ENCODE results near the gene DISC1.
A peak's percentile ranks its signal among the peaks of the same experiment; 100 is the strongest.
"Not testable (repeated sequence)": the region's sequence is repeated elsewhere in the genome, so short reads cannot be mapped to it uniquely, and the experiment has no call there.

Gene DISC1

DNA sequence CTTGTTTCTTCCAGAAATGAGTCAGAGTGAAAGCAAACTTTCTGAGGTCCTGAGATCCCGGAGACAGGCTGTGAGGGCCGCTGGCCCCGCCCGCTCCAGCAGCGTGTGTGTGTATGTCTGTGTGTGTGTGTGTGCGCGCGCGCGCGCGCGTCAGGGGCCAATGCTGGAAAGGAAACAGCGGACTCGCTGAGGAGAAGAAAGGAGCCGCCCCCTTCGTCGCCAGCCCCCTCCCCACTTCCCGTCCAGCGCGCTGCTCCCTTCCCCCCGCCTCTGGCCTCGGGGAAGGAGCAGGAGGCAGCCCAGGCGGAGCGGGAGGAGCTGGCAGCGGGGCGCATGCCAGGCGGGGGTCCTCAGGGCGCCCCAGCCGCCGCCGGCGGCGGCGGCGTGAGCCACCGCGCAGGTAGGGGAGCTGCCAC lies at the start of gene DISC1:
Gene DISC1, plus strand, starts transcription at position 256 of the 416 bp plus-strand sequence. Its CDS starts 78 bp downstream, at position 334.
- peak; percentile 45 for DNase-seq

DNA sequence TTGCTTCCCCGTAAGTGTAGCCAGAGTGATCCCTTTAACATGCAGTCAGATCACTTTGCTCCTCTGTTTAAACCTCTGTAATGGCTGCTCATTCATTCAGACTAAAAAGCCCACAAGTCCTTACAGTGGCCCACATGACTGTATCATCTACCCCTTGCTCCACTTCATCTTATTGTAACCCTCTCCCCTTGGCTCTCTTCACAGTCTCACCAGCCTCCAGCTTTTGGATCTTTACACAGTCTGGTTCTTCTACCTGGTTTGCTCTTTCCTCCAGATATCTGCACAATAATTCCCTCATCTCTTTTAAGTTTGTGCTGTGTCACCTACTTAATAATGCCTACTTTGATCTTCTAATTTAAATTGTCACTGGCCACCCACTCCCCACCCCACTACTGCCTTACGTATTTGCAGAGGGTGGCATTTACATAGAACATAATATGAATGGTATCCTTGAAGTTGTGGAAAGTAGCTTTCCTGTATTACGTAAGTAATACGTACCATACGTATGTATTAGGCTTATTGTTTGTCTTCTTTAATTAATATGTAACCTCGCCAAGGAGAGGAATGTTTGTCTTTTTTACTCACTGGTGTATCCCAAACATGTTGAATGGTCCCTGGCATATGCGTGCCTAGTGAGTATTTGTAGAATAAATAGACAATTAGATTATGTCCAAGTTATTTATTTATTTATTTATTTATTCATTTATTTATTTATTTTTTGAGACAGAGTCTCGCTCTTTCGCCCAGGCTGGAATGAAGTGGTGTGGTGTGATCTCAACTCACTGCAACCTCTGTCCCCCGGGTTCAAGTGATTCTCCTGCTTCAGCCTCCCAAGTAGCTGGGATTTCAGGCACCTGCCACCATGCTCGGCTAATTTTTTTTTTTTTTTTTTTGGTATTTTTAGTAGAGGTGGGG lies 49.5 kb upstream of the DISC1 start:
- no peak for DNase-seq

GRCh38 chr1:231580874-231581273 lies 45.7 kb upstream of the DISC1 start:
- DNase-seq: no peak

- DNase-seq: no peak
Measured at GRCh38 chr1:231581859-231582258, 44.7 kb upstream of the DISC1 start.

DNA sequence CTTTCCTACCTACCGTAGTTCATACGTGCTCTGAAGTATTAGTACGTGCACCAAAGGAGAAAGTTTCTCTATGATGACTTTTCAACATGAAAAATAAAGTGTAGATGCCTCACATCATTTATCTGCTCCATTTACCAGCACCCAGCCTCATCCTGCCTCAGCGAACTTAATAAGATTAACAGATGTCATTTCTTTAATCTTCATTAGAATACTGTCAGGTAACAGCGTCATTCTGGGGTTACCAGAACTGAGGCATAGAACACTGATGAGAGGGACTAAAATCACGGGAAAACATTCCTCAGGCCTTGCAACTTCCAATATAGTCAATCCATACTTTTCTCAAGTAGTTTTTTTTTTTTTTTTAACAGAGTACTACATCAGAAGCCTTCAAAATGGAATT lies 43.2 kb upstream of the DISC1 start:
- no peak for DNase-seq

DNA sequence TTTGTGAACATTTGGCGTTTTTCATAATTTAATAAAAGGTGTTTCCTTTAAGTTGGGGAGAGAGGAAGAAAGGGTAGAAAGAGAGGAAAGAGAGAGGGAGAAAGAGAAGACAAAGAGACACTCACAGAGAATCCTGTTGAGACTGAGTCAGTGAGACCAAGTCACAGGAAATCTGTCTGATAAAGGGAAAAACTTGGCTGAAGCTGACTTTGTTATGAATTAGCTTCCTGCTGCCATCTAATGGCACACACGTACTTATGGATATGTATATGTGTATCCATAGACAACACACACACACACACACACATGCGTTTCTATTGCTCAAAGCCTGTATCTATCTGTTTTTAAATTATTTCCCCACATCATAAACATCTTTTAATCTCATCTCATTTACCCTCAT lies 42.5 kb upstream of the DISC1 start:
- DNase-seq: no peak

DNA sequence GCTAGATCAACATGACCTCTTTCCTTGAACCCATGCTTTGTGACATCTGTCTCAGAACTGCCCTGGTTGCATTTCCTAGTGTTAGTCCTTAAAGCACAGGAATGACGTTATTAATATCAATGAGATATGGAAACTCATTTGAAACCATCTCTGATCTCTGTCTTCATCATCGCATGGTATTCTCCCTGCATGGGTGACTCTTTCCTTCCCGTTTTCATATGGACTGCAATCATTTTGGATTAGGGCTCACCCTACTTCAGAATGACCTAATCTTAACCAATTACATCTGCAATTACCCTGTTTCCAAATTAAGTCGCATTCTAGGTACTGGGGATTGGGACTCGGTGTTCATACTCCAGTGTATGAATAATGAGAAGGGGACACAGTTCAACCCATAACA lies 41.7 kb upstream of the DISC1 start:
- DNase-seq: no peak

GRCh38 chr1:231590453-231591198 lies 36.0 kb upstream of the DISC1 start:
- no peak for DNase-seq

GRCh38 chr1:231591466-231591865 lies 35.1 kb upstream of the DISC1 start:
- DNase-seq: no peak

DNA sequence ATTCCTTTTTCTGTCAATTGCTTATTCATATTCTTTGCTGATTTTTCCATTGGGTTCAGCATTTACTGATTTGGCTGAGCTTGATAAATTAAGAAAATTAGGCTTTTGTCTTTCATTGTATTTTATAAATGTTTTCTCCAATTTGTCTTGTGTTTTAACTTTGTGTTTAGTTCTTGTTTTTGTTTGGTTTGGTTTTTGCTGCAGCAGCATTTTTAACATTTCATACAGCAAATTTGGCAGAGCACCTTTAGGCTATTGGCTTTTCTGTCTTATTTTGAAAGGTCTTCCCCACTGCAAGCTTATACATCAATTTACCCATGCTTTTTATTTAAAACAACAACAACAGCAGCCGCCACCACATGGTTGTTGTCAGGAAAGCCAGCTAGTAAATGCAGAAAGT lies 33.8 kb upstream of the DISC1 start:
- no peak for DNase-seq

- DNase-seq: not testable (repeated sequence)
Measured at GRCh38 chr1:231593264-231593663, 33.3 kb upstream of the DISC1 start.

GRCh38 chr1:231594123-231594522 lies 32.5 kb upstream of the DISC1 start:
- DNase-seq: no peak

DNA sequence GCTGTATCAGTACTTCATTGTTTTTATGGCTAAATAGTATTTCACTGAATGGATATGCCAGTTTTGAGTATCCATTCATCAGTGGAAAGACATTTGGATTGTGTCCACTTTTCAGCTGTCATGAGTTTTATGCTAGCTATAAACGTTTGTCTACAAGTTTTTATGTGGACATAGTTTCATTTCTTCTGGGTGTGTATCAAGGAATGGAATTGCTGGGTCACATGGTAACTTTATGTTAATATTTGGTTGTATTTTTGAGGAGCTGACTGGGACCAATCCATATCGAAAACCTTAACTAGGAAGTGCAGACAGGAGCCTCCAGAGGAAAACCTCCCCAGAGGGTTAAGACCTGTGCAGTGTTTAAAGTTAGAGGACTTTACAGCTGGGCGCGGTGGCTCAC lies 31.8 kb upstream of the DISC1 start:
- DNase-seq: no peak

GRCh38 chr1:231596337-231596791 lies 30.2 kb upstream of the DISC1 start:
- DNase-seq: no peak

- no peak for DNase-seq
Measured at GRCh38 chr1:231597971-231598370, 28.6 kb upstream of the DISC1 start.

DNA sequence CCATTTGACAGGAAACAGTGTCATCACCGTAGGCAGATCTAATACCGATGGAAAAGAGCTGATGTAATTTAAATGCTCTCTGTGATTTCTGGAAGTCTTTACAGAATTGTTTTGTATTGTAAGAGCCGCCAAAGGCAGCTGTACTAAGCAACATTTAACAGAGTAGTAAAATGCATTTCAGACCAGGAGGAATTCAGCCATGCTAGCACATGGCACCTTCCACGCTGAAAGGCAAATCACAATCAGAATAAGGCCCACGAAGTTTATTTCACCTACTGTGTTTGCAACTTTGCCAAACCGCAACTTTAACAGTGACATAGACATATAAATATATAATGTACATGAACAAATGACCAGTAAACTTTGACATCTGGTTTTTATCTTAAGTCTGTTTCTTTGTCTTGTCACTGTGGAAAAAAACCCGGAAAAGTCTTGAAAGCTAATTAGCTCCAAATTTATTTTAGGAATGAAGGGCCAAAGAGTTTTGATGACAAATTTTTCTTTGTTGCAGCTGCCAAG lies 26.1 kb upstream of the DISC1 start:
- no peak for DNase-seq

GRCh38 chr1:231601824-231602672 lies 24.5 kb upstream of the DISC1 start:
- DNase-seq: no peak

- no peak for DNase-seq
Measured at GRCh38 chr1:231602673-231602984, 24.0 kb upstream of the DISC1 start.

DNA sequence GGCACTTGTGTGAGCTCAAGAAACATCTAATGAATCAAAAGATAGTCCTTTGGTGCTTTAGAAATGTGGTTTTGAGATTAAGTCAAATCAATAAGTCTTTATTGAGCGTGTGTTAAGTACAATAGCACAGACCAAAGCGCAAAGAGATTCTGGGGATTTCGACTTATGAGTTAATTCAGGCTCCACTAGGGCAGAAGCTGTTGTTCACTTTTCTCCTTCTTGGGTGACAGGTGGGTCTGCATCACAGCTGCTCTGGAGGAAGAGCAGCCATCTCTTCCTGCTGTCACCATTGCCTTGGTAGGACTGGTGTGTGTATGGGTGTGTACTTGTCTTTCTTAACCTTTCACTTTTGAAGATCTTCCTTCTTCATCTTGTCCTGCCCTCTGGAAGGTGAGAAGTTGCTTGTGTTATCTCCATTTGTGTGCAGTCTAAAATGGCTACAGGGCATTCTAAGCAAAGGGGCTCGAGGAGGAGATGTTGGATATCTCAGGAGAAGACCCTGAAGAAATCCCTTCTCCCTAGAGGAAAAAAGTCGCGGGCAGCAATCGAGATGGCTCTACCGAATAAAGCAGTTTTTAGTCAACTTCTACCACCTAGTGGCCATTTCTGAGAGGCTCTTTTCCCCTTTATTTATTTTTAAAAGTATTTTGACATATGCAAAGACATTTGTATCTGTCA lies 22.9 kb upstream of the DISC1 start:
- DNase-seq: no peak

DNA sequence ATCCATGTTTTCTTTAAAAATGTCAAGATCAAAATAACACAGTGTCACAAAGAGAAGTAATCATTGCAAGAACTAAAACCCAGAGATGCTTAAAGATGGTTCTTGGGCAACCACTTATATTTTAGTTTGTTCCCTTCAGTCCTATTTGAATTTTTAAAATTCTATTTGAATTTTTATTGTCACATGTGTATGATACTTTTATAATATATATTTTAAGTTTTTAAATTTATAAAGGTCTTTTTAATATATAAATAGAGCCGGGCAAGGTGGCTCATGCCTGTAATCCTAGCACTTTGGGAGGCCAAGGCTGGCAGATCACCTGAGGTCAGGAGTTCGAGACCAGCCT lies 22.3 kb upstream of the DISC1 start:
- no peak for DNase-seq

- DNase-seq: no peak
Measured at GRCh38 chr1:231605149-231606100, 21.2 kb upstream of the DISC1 start.

Data from activated T-cell treated with anti-CD3 and anti-CD28 coated beads for 4 hours (primary cell).